HG02973 (cell line): ENCODE measurements around the gene UMPS.

Experiments
- ATAC-seq: cut with Tn5 transposase; IDR thresholded peaks from one replicate; pipeline ENCODE4 v1.9.1; 2021; ENCODE audit warnings: moderate library complexity; ENCODE audit not compliant: unreplicated experiment

UMPS gene

GRCh38 chr3:124730129-124730940, at the start of gene UMPS:
Gene UMPS, plus strand, starts transcription at chr3:124730452. Its CDS starts 20 bp downstream, at chr3:124730472.
- peak; percentile 95 for ATAC-seq

GRCh38 chr3:124680521-124680920, 49.7 kb upstream of the UMPS start:
- no peak for ATAC-seq

GRCh38 chr3:124682263-124682662, 48.0 kb upstream of the UMPS start:
- ATAC-seq = no peak

- no peak for ATAC-seq
These were observed 45.8 kb upstream of the UMPS start for GRCh38 chr3:124684459-124684858.

GRCh38 chr3:124685067-124685466, 45.2 kb upstream of the UMPS start:
- ATAC-seq = no peak

- ATAC-seq = no peak
These were observed 44.8 kb upstream of the UMPS start for GRCh38 chr3:124685481-124685880.

GRCh38 chr3:124686028-124686670, 44.1 kb upstream of the UMPS start:
- ATAC-seq = no peak

GRCh38 chr3:124688581-124689454, 41.4 kb upstream of the UMPS start:
- ATAC-seq = no peak

- ATAC-seq = no peak
These were observed 38.7 kb upstream of the UMPS start for GRCh38 chr3:124691599-124691998.

- no peak for ATAC-seq
These were observed 35.8 kb upstream of the UMPS start for GRCh38 chr3:124694486-124694885.

- ATAC-seq = no peak
These were observed 34.9 kb upstream of the UMPS start for GRCh38 chr3:124695369-124695768.

GRCh38 chr3:124696006-124696405, 34.2 kb upstream of the UMPS start:
- no peak for ATAC-seq

GRCh38 chr3:124697302-124697701, 33.0 kb upstream of the UMPS start:
- no peak for ATAC-seq

GRCh38 chr3:124698030-124698770, 32.1 kb upstream of the UMPS start:
- no peak for ATAC-seq

- no peak for ATAC-seq
These were observed 31.2 kb upstream of the UMPS start for GRCh38 chr3:124699051-124699450.

GRCh38 chr3:124699686-124700396, 30.4 kb upstream of the UMPS start:
- no peak for ATAC-seq

GRCh38 chr3:124700880-124701684, 29.2 kb upstream of the UMPS start:
- no peak for ATAC-seq

- ATAC-seq = no peak
These were observed 28.6 kb upstream of the UMPS start for GRCh38 chr3:124701687-124702086.

- no peak for ATAC-seq
These were observed 27.3 kb upstream of the UMPS start for GRCh38 chr3:124702950-124703349.
